HepG2 (cell line): ENCODE data around the gene IFT52. TPM values are rescaled to one million over a fixed set of nuclear protein-coding genes. Genes with fewer than 3 reads are reported as not detected.

Experiments used
- FOXK1 ChIP-seq: sonication (generic); formaldehyde crosslinking; IDR thresholded peaks from 2 replicates; pipeline ENCODE4 v1.4.0; 2020; ENCODE audit warnings: low read depth, missing genetic modification reagents, borderline replicate concordance
- GATAD2A ChIP-seq: IDR thresholded peaks from 2 replicates; pipeline ENCODE4 v1.6.1; 2016
- ISX ChIP-seq: sonication (generic); formaldehyde crosslinking; conservative IDR thresholded peaks from 2 replicates; pipeline ENCODE4 v1.5.0; 2020; ENCODE audit warnings: missing genetic modification reagents
- KAT7 ChIP-seq: IDR thresholded peaks from 2 replicates; pipeline ENCODE4 v1.6.1; 2018; ENCODE audit warnings: borderline replicate concordance, missing compliant biosample characterization
- KDM5B ChIP-seq: sonication (generic); formaldehyde crosslinking; IDR thresholded peaks from 2 replicates; pipeline ENCODE4 v1.4.0; 2020; ENCODE audit warnings: missing genetic modification reagents, mild to moderate bottlenecking, borderline replicate concordance
- KLF12 ChIP-seq: sonication (generic); formaldehyde crosslinking; IDR thresholded peaks from 2 replicates; pipeline ENCODE4 v1.4.0; 2020; ENCODE audit warnings: missing genetic modification reagents, borderline replicate concordance
- KLF16 ChIP-seq, 2 experiments: sonication (generic) in 1 of 2; formaldehyde crosslinking in 1 of 2; IDR thresholded peaks; 2 replicates each; pipeline versions ENCODE4 v1.6.1 to v1.8.0; 2016 to 2023; ENCODE audit warnings: missing genetic modification reagents in 2 of 2, missing compliant biosample characterization in 1 of 2
- NONO ChIP-seq, 2 experiments: fragments of 450-650 bp in 1 of 2; sonication (generic) in 1 of 2; formaldehyde crosslinking in 1 of 2; IDR thresholded peaks in 1 of 2; conservative IDR thresholded peaks in 1 of 2; 2 replicates each; pipeline versions ENCODE4 v1.6.1 to v1.8.0; 2017 to 2022; ENCODE audit warnings: mild to moderate bottlenecking in 1 of 2, missing genetic modification reagents in 1 of 2, moderate library complexity in 1 of 2
- NRL ChIP-seq: sonication (generic); formaldehyde crosslinking; IDR thresholded peaks from 2 replicates; pipeline ENCODE4 v1.5.0; 2020; ENCODE audit warnings: missing genetic modification reagents, mild to moderate bottlenecking, moderate library complexity, borderline replicate concordance
- RAD51 ChIP-seq: fragments of 450-650 bp; IDR thresholded peaks from 2 replicates; pipeline ENCODE4 v1.6.1; 2016; ENCODE audit warnings: borderline replicate concordance
- RBM22 ChIP-seq: fragments of 200-400 bp; formaldehyde crosslinking; optimal IDR thresholded peaks from 2 replicates; pipeline ENCODE3; 2017; ENCODE audit warnings: mild to moderate bottlenecking, low read length, moderate library complexity
- SETDB1 ChIP-seq: sonication (generic); formaldehyde crosslinking; IDR thresholded peaks from 2 replicates; pipeline ENCODE4 v1.5.1; 2020; ENCODE audit warnings: missing genetic modification reagents, mild to moderate bottlenecking, borderline replicate concordance
- TFE3 ChIP-seq: IDR thresholded peaks from 2 replicates; pipeline ENCODE4 v1.6.1; 2016
- YY1 ChIP-seq: IDR thresholded peaks from 2 replicates; pipeline ENCODE4 v1.6.1; 2011; ENCODE audit warnings: low read length, low read depth, moderate library complexity, mild to moderate bottlenecking; ENCODE audit not compliant: insufficient read depth, insufficient replicate concordance
- ZC3H13 ChIP-seq: sonication (generic); formaldehyde crosslinking; IDR thresholded peaks from 2 replicates; pipeline ENCODE4 v1.8.1; 2023; ENCODE audit warnings: mild to moderate bottlenecking, missing genetic modification reagents, moderate library complexity
- ZFP91 ChIP-seq: sonication (generic); formaldehyde crosslinking; IDR thresholded peaks from 2 replicates; pipeline ENCODE4 v1.9.0; 2022; ENCODE audit warnings: missing genetic modification reagents, mild to moderate bottlenecking, borderline replicate concordance
- ZNF382 ChIP-seq: sonication (generic); formaldehyde crosslinking; IDR thresholded peaks from 2 replicates; pipeline ENCODE4 v1.5.0; 2020; ENCODE audit warnings: missing genetic modification reagents, mild to moderate bottlenecking, borderline replicate concordance
- ZNF629 ChIP-seq: sonication (generic); formaldehyde crosslinking; conservative IDR thresholded peaks from 2 replicates; pipeline ENCODE4 v1.5.0; 2020; ENCODE audit warnings: missing genetic modification reagents
- ZNF766 ChIP-seq: sonication (generic); formaldehyde crosslinking; IDR thresholded peaks from 2 replicates; pipeline ENCODE4 v1.5.0; 2020; ENCODE audit warnings: missing genetic modification reagents, borderline replicate concordance
- ZNF839 ChIP-seq: sonication (generic); formaldehyde crosslinking; IDR thresholded peaks from 2 replicates; pipeline ENCODE4 v1.4.0; 2020; ENCODE audit warnings: missing genetic modification reagents, mild to moderate bottlenecking, borderline replicate concordance
- polyA plus RNA-seq, 8 experiments: library from polyadenylated mRNA; depleted of rRNA in 3 of 8; stranded (reverse) in 7 of 8; unstranded in 1 of 8; fragments of >200 nt; fragmentation: Illumina TruSeq in 4 of 8; extraction: Trizol in 4 of 8; gene quantifications; 2 replicates each; pipeline versions ENCODE4 v1.2.1 to v1.2.3, GENCODE V29; 2011 to 2016; ENCODE audit warnings: low read depth in 4 of 8, missing spikeins in 1 of 8, mixed read lengths in 1 of 8; ENCODE audit not compliant: insufficient read depth in 1 of 8
- total RNA-seq, 5 experiments: library from RNA; depleted of rRNA; stranded (reverse); fragments of >200 nt; fragmentation: Illumina TruSeq; extraction: Trizol; gene quantifications; 2 replicates each; pipeline ENCODE4 v1.2.3, GENCODE V29; 2016; ENCODE audit warnings: low read depth in 1 of 5
- TF ChIP-seq, protein P1 (sequence below): sonication (generic); formaldehyde crosslinking; conservative IDR thresholded peaks from 2 replicates; pipeline ENCODE4 v1.4.0; 2020; ENCODE audit warnings: missing genetic modification reagents
- TF ChIP-seq, protein P2 (sequence below): IDR thresholded peaks from 2 replicates; pipeline ENCODE4 v1.6.1; 2018; ENCODE audit warnings: missing genetic modification reagents, mild to moderate bottlenecking, missing compliant biosample characterization

Gene IFT52
- total and polyA plus RNA-seq, 2 of the 13 experiments (the other 11 are each of a cell fraction or from before 2014, with no cell fraction given) = 48.0 to 64.0 TPM

- 0 out of 2 replicates have a peak, but pooled peaks have one; percentile 34 for TF ChIP-seq ZC3H13
- TF ChIP-seq, protein P1, sequence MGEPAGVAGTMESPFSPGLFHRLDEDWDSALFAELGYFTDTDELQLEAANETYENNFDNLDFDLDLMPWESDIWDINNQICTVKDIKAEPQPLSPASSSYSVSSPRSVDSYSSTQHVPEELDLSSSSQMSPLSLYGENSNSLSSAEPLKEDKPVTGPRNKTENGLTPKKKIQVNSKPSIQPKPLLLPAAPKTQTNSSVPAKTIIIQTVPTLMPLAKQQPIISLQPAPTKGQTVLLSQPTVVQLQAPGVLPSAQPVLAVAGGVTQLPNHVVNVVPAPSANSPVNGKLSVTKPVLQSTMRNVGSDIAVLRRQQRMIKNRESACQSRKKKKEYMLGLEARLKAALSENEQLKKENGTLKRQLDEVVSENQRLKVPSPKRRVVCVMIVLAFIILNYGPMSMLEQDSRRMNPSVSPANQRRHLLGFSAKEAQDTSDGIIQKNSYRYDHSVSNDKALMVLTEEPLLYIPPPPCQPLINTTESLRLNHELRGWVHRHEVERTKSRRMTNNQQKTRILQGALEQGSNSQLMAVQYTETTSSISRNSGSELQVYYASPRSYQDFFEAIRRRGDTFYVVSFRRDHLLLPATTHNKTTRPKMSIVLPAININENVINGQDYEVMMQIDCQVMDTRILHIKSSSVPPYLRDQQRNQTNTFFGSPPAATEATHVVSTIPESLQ (CRISPR knock-in tag) = 0 out of 2 replicates have a peak, but pooled peaks have one; percentile 31
- TF ChIP-seq ZNF839 (CRISPR knock-in tag) = peak; percentile 85; the same call in 1 of the 2 replicates
- no peak for TF ChIP-seq RAD51
- TF ChIP-seq FOXK1 (CRISPR knock-in tag) = peak; percentile 74
- peak; percentile 77 for TF ChIP-seq RBM22
- TF ChIP-seq ZNF629 (CRISPR knock-in tag) = peak; percentile 30; the same call in 1 of the 2 replicates
- peak; percentile 85; the same call in 1 of the 2 replicates for TF ChIP-seq NRL (CRISPR knock-in tag)
- no peak for TF ChIP-seq TFE3 (CRISPR knock-in tag)
- TF ChIP-seq GATAD2A = peak; percentile 49; the same call in 1 of the 2 replicates
- peak in 1 of 2 experiments; percentile 67; a peak in 2 of 4 replicates for TF ChIP-seq KLF16 (CRISPR knock-in tag; IDR thresholded peaks at IDR 0.05)
- TF ChIP-seq KLF12 (CRISPR knock-in tag) = peak; percentile 85; the same call in 1 of the 2 replicates
- TF ChIP-seq ZNF382 = no peak
- TF ChIP-seq ISX = 0 out of 2 replicates have a peak, but pooled peaks have one; percentile 28
- TF ChIP-seq NONO (IDR thresholded peaks at IDR 0.05) = no peak
- peak; percentile 89 for TF ChIP-seq NONO (CRISPR knock-in tag; conservative IDR thresholded peaks at IDR 0.05)
- TF ChIP-seq YY1 = no peak
- peak; percentile 94 for TF ChIP-seq ZFP91 (CRISPR knock-in tag)
- peak; percentile 99 for TF ChIP-seq KDM5B
- TF ChIP-seq, protein P2, sequence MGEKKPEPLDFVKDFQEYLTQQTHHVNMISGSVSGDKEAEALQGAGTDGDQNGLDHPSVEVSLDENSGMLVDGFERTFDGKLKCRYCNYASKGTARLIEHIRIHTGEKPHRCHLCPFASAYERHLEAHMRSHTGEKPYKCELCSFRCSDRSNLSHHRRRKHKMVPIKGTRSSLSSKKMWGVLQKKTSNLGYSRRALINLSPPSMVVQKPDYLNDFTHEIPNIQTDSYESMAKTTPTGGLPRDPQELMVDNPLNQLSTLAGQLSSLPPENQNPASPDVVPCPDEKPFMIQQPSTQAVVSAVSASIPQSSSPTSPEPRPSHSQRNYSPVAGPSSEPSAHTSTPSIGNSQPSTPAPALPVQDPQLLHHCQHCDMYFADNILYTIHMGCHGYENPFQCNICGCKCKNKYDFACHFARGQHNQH (CRISPR knock-in tag) = peak; percentile 87
- no peak for TF ChIP-seq KAT7 (CRISPR knock-in tag)
- peak; percentile 30; the same call in 1 of the 2 replicates for TF ChIP-seq ZNF766 (CRISPR knock-in tag)
- no peak for TF ChIP-seq SETDB1 (CRISPR knock-in tag)
Measured at GRCh38 chr20:43590392-43591303, at the start of gene IFT52 (continued).
